Retinal pigment epithelial cell (primary cell): Measurements from ENCODE around the gene HSPA2.
A peak's percentile ranks its signal among the peaks of the same experiment; 100 is the strongest.
"Not testable (repeated sequence)": the region's sequence is repeated elsewhere in the genome, so short reads cannot be mapped to it uniquely, and the experiment has no call there.

ENCODE experiments used
- DNase-seq: peaks from one replicate; pipeline ENCODE4 v3.0.0-alpha.2; 2010; ENCODE audit warnings: low read depth
- H3K4me3 ChIP-seq: 2 replicates; pipeline ENCODE4 v1.5.1; 2011; ENCODE audit warnings: mild to moderate bottlenecking, low read length, control low read depth, moderate library complexity
- TF ChIP-seq, protein P1 (sequence below): conservative IDR thresholded peaks from 2 replicates; pipeline ENCODE4 v1.5.1; 2011; ENCODE audit warnings: low read depth, low read length, control low read depth, inconsistent platforms

The HSPA2 gene

GRCh38 chr14:64549016-64549415, 8.5 kb downstream of the HSPA2 start:
- DNase-seq, result no peak
- H3K4me3 ChIP-seq, result no peak overlapping the region

DNA sequence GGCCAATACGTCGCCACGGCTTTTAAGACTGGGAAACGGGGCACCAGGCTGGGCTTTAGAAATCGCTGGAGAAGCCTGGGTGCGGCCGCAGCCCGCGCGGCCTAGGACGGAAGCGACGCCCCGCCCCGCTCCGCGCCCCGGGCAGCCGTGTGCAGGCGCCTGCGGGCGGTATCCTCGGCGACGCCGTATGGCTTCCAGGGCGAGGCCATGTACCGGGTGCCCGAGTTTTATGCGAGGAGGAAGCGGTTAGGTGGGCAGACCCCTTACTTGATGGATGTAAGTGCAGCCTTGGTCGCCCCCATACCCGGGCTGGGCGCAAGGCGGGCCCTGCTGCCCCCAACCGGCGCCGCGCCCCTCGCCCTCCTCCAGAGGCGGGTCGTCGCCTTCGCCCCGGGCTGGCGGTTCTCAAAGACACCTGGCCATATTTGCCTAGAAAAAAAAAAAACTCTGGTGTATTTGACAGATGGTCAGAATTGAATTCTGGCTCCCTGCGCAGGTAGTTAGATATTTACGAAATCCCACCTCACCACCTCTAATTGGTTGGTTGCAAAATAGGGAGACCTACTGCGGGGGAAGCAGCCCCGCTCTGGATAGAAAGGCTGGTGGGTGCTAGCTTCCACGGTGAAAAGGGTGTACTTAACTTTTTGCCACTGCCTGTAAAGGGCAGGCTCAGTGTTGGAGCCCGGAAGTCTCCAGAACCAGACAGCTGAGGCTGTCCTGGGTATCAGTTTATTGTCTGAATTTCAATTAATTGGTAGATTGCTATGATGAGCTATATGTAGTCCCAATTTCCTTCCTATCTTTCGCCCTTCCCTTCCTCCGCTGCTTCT, 9.5 kb downstream of the HSPA2 start, which contains the start of gene PPP1R36:
Gene PPP1R36, plus strand, starts transcription at position 171 of the 830 bp plus-strand sequence. Its CDS starts 37 bp downstream, at position 208.
- TF ChIP-seq, protein P1, sequence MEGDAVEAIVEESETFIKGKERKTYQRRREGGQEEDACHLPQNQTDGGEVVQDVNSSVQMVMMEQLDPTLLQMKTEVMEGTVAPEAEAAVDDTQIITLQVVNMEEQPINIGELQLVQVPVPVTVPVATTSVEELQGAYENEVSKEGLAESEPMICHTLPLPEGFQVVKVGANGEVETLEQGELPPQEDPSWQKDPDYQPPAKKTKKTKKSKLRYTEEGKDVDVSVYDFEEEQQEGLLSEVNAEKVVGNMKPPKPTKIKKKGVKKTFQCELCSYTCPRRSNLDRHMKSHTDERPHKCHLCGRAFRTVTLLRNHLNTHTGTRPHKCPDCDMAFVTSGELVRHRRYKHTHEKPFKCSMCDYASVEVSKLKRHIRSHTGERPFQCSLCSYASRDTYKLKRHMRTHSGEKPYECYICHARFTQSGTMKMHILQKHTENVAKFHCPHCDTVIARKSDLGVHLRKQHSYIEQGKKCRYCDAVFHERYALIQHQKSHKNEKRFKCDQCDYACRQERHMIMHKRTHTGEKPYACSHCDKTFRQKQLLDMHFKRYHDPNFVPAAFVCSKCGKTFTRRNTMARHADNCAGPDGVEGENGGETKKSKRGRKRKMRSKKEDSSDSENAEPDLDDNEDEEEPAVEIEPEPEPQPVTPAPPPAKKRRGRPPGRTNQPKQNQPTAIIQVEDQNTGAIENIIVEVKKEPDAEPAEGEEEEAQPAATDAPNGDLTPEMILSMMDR, result no peak
- peak within 1 kb of the TSS; percentile 36 for H3K4me3 ChIP-seq
- no peak for DNase-seq

More at GRCh38 chr14:64549016-64549415, 8.5 kb downstream of the HSPA2 start:
- TF ChIP-seq, protein P1, result no peak

DNA sequence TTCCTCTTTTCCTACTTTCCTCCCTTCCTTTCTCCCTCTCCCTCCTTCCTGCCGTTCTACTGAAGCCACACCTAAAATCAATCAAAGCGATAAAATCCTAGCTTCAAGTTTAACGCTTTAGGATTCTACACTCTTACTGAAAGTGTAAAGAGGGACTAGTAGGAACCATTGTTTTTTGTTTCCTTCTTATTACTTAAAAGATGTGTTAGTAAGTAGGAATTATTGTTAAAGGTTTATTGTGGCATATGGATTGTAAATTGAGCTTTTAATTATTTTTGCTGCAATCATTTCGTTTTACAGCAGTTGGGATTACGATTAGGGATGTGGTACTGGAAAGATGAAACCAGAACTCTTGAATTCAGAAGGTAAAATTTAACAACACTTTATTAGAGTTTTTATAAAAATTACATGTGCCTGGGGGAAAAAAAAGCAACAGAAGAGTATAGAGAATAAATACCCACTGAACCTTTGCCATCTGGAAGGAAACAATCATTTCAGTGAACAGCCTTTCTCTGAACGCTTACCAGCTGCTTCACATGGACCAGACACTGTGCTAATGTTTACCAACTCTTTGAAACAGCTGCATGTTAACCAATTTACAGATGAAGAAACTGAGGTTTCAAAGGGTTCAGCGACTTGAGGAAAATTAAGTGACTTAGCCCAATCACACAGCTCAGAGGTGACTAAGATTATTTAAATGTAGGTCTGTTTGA, 10.2 kb downstream of the HSPA2 start:
- DNase-seq, result no peak
- TF ChIP-seq, protein P1, result no peak
- no peak overlapping the region for H3K4me3 ChIP-seq

DNA sequence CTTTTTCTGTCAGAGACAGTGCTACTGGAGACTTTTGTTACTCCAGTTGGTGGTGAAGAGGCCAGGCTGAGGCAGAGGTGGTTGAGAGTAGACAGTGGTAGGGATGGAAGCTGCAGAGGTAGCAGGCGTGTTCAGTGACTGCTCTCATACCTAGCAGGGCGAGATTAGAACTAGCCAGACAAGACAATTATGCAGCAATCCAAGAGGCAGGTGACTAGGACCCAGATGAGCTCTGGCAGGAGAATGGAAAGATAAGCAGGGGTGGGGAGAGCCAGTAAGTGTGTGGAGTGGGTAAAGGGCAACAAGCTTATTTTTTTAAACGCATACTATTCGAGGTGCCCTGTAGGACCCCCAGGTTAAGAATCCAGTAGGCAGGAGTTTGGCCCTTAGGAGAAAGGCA, 14.0 kb downstream of the HSPA2 start:
- no peak overlapping the region for H3K4me3 ChIP-seq
- DNase-seq, result no peak
- TF ChIP-seq, protein P1, result no peak

DNA sequence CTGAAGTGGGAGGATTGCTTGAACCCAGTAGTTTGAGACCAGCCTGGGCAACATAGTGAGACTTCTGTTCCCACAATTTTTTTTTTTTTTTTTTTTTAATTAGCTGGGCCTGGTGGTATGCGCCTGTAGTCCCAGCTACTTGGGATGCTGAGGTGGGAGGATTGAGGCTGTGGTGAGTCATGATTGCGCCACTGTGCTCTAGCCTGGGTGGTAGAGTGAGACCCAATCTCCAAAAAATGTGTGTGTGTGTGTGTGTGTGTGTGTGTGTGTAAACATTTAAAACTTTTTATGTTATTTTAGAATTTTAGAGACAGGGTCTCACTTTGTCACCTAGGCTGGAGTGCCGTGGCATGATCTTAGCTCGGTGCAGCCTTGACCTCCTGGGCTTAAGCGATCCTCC, 16.0 kb downstream of the HSPA2 start:
- no peak overlapping the region for H3K4me3 ChIP-seq
- TF ChIP-seq, protein P1, result no peak
- DNase-seq, result no peak

- not testable (repeated sequence) for DNase-seq, H3K4me3 ChIP-seq
Measured at GRCh38 chr14:64558216-64558615, 17.7 kb downstream of the HSPA2 start.

DNA sequence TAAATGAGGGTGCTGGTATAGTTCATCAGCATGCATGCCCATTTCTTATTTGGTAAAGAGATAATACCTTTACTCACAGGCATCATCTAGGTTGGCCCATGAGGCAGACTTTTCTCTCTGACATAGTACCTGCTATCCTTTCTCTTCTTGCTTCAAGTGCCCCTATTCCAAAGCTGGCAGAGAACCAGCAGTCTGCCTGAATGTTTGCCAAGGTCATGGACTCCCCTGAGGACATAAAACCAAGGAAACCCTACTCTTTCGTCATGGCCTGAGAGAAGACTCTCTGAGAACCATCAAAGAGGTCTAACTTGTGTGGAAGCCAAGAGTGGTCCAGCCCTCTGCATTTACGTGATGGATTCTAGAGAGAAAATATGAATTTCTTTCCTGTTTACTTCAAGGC, 21.1 kb downstream of the HSPA2 start:
- no peak for DNase-seq
- no peak overlapping the region for H3K4me3 ChIP-seq
- TF ChIP-seq, protein P1, result no peak
